ENCODE data around the gene SDC3.
"Not testable (repeated sequence)": the region's sequence is repeated elsewhere in the genome, so short reads cannot be mapped to it uniquely, and the experiment has no call there.

The SDC3 gene, protein sequence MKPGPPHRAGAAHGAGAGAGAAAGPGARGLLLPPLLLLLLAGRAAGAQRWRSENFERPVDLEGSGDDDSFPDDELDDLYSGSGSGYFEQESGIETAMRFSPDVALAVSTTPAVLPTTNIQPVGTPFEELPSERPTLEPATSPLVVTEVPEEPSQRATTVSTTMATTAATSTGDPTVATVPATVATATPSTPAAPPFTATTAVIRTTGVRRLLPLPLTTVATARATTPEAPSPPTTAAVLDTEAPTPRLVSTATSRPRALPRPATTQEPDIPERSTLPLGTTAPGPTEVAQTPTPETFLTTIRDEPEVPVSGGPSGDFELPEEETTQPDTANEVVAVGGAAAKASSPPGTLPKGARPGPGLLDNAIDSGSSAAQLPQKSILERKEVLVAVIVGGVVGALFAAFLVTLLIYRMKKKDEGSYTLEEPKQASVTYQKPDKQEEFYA

DNA sequence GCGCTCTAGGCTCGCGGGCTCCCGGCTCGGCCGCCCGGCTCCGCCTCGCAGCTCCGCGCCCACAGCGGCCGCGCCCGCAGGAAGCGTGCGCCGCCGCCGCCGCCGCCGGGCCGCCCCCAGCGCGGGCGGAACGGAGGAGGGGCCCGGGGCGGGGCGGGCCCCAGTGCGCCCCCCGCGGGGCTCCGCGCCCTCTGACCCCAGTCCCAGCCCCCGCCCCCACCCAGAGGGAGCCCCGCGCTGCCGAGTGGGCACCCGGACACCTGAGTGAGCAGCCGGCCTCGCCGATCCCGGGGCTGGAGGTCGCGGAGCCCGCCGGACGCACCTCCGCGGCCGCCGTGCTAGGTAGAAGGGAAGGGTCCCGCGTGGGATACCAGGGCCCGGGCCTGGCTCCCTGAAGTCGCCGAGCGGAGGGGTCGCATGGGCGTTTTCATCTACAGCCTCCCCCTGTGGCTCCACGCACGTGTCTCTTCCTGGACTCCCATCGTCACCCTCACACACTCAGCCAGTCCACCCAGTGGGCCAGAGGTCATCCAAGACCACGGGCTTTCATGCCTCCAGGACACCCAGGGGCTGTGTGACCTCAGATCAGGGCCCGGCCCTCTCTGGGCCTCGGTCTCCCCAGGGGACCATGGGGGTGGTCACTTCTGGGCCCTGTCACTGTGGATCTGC, at the start of gene SDC3:
TSS of gene SDC3 (minus strand) at position 63 of the 669 bp plus-strand sequence. CDS start 172 bp downstream, outside the sequence.
- Mint-ChIP-seq H3K36me3 (ENCODE audit: low read depth) (peaks cover 11% of the 10 kb centered on the region), H3K4me3 (peak within 1 kb of the TSS; percentile 91), H3K27ac (peak within 1 kb of the TSS; percentile 87), H3K27me3 (peaks cover 43% of the 10 kb centered on the region), H3K4me1 (ENCODE audit: low read depth) (peaks cover 84% of the 10 kb centered on the region), H3K9me3 (no peaks in the 10 kb centered on the region)
- intact Hi-C loops (cut with micrococcal nuclease), result no loop called here

GRCh38 chr1:30957560-30958222, 49.1 kb upstream of the SDC3 start:
- Mint-ChIP-seq H3K36me3 (ENCODE audit: low read depth) (peaks cover 94% of the 10 kb centered on the region), H3K27me3 (no peaks in the 10 kb centered on the region), H3K4me3 (no peak overlapping the region)

DNA sequence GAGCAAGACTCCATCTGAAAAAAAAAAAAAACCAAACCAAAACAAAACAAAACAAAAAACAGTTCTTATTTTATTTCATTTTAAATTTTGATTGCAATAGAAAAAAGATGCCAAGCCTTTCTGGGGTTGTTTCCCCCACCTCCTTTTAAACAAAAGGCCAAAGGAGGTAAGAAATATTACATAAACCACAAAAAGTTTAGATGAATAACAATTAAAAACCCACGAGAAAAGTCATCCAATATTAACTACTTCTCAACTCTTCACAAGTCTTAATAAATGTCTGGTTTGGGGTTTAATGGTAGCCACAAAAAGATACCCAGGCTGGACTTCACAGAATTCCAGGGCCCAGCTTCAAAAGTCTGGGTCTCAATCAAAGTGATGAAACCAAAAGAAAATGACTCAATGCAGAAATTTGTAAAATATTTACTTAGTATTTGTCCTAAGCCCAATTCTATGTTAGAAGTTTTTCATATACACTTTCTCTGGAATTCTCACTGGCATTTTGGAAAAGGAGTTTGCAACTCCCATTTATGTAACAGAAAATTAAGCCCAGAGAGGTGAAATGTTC, 47.0 kb upstream of the SDC3 start:
- H3K27me3 Mint-ChIP-seq, result no peaks in the 10 kb centered on the region
- H3K27ac Mint-ChIP-seq, result no peak overlapping the region
- H3K9me3 Mint-ChIP-seq, result no peaks in the 10 kb centered on the region

More at GRCh38 chr1:30957560-30958222, 49.1 kb upstream of the SDC3 start:
- intact Hi-C loops (cut with micrococcal nuclease), result no loop called here
- no peaks in the 10 kb centered on the region for H3K4me1 Mint-ChIP-seq (ENCODE audit: low read depth)
- H3K9me3 Mint-ChIP-seq, result no peaks in the 10 kb centered on the region
- no peak overlapping the region for H3K27ac Mint-ChIP-seq

DNA sequence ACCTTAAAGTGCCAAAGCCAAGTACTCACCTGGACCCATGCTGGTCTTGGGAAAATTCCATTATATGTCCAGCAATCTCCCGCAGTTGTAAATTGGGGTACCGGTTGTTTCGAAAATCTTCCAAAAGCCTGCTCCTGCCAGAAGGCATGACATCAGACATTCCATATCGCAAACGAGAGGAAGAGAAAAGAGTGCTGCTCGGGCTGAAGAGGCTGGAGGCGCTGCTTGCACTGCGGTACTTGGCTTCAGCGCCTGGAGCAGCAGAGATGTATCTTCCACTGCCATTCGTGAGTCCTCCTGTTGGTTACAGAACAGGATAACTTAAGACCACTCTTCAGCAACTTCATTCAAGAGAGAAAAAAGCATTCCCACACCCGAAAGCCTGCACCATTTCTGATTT, 45.1 kb upstream of the SDC3 start:
- intact Hi-C loops (cut with micrococcal nuclease), result no loop called here
- Mint-ChIP-seq H3K27me3 (no peaks in the 10 kb centered on the region), H3K27ac (no peak overlapping the region), H3K9me3 (no peaks in the 10 kb centered on the region), H3K4me1 (ENCODE audit: low read depth) (no peaks in the 10 kb centered on the region), H3K36me3 (ENCODE audit: low read depth) (peaks cover 97% of the 10 kb centered on the region), H3K4me3 (no peak overlapping the region)

More for the DNA sequence above, 47.0 kb upstream of the SDC3 start:
- H3K36me3 Mint-ChIP-seq (ENCODE audit: low read depth), result peaks cover 97% of the 10 kb centered on the region
- intact Hi-C loops (cut with micrococcal nuclease), result no loop called here
- no peak overlapping the region for H3K4me3 Mint-ChIP-seq
- no peaks in the 10 kb centered on the region for H3K4me1 Mint-ChIP-seq (ENCODE audit: low read depth)

GRCh38 chr1:30952098-30952497, 43.5 kb upstream of the SDC3 start:
- no peak overlapping the region for H3K4me3 Mint-ChIP-seq
- H3K9me3 Mint-ChIP-seq, result no peaks in the 10 kb centered on the region
- H3K4me1 Mint-ChIP-seq (ENCODE audit: low read depth), result no peaks in the 10 kb centered on the region
- no peaks in the 10 kb centered on the region for H3K27me3 Mint-ChIP-seq
- no peak overlapping the region for H3K27ac Mint-ChIP-seq
- peaks cover 97% of the 10 kb centered on the region for H3K36me3 Mint-ChIP-seq (ENCODE audit: low read depth)
- intact Hi-C loops (cut with micrococcal nuclease), result no loop called here

GRCh38 chr1:30950700-30951099, 42.1 kb upstream of the SDC3 start:
- intact Hi-C loops (cut with micrococcal nuclease), result no loop called here
- Mint-ChIP-seq H3K36me3 (ENCODE audit: low read depth) (peaks cover 90% of the 10 kb centered on the region), H3K27me3 (no peaks in the 10 kb centered on the region), H3K4me3 (no peak overlapping the region), H3K27ac (no peak overlapping the region), H3K9me3 (no peaks in the 10 kb centered on the region), H3K4me1 (ENCODE audit: low read depth) (no peaks in the 10 kb centered on the region)

GRCh38 chr1:30950053-30950452, 41.5 kb upstream of the SDC3 start:
- Mint-ChIP-seq H3K36me3 (ENCODE audit: low read depth) (peaks cover 92% of the 10 kb centered on the region), H3K27me3 (no peaks in the 10 kb centered on the region), H3K9me3 (no peaks in the 10 kb centered on the region), H3K4me3 (no peak overlapping the region), H3K4me1 (ENCODE audit: low read depth) (no peaks in the 10 kb centered on the region), H3K27ac (no peak overlapping the region)
- intact Hi-C loops (cut with micrococcal nuclease), result no loop called here

DNA sequence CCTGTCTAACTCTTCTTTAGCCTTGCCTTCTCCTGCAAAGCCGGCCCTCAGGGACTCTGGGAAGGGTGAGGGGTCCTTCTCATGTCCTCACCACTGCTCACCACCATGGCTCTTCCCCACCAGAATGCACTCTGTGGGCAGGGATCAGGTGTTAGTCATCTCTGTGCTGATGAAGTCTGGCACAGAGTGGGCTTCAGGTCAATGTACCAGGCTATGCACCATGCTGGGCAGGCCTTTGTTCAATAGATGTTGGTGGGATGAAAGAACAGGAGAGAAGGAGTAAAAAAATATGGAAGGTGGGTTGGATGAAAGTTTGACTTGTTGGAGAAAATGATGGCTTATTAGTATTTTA, 40.9 kb upstream of the SDC3 start:
- H3K4me1 Mint-ChIP-seq (ENCODE audit: low read depth); H3K4me3 Mint-ChIP-seq; intact Hi-C loops (cut with micrococcal nuclease); H3K27me3 Mint-ChIP-seq; H3K27ac Mint-ChIP-seq; H3K9me3 Mint-ChIP-seq: not testable (repeated sequence)
- peaks cover 92% of the 10 kb centered on the region for H3K36me3 Mint-ChIP-seq (ENCODE audit: low read depth)

DNA sequence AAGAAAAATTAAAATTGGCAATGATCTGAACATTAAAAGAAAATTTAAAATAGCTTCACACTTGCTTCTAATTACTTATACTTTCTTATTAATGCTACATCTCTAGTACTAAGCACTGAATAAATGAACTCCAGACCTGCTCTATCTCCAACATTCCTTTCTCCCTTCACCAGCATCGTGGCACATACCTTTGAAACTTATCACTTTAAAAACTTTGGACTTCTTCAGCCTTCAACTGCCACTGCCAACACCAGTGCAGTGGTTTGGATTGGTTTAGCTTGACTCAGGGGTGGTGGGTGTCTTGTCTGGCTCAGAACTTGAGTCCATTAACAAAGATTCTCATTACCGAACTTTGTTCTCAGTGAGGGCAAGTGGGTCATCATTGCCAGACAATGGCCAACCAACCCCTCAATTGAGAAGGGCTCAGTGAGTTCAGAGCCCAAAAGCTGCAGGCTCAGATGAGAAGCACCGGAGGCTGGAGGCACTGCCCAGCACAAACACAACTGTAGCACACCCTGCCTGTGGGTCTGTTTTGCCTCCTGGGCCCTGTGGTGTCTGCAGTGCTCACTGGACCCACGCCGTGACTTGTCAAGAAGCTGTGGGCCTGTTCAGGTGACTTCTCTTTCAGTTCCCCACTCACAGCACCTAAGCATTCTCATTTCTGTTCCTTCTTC, 40.4 kb upstream of the SDC3 start:
- H3K27ac Mint-ChIP-seq; intact Hi-C loops (cut with micrococcal nuclease); H3K27me3 Mint-ChIP-seq; H3K9me3 Mint-ChIP-seq; H3K4me1 Mint-ChIP-seq (ENCODE audit: low read depth); H3K4me3 Mint-ChIP-seq: not testable (repeated sequence)
- peaks cover 92% of the 10 kb centered on the region for H3K36me3 Mint-ChIP-seq (ENCODE audit: low read depth)

- Mint-ChIP-seq H3K4me3 (no peak overlapping the region), H3K27me3 (no peaks in the 10 kb centered on the region), H3K4me1 (ENCODE audit: low read depth) (no peaks in the 10 kb centered on the region), H3K9me3 (no peaks in the 10 kb centered on the region), H3K27ac (no peak overlapping the region), H3K36me3 (ENCODE audit: low read depth) (peaks cover 92% of the 10 kb centered on the region)
- intact Hi-C loops (cut with micrococcal nuclease), result no loop called here
These were observed 39.7 kb upstream of the SDC3 start for GRCh38 chr1:30948278-30948677.

DNA sequence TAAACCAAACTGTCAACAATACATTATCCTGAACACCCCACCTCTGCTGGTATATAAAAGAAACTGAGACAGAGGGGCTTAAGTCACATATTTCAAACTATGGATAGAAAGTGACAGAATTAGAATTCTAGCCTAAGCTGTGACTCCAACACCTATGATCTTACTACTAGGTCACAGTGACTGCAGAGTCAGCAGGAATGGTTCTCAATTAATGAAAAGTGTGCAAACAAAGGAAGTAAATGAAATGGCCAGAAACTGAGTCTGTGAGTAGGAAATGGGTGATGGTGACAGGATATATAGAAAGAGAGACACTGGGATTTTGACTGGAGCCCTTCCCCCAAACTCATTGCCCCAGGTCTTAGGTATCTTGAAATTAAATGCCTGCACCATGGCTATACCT, 38.7 kb upstream of the SDC3 start:
- intact Hi-C loops (cut with micrococcal nuclease), result no loop called here
- Mint-ChIP-seq H3K27me3 (no peaks in the 10 kb centered on the region), H3K4me3 (no peak overlapping the region), H3K36me3 (ENCODE audit: low read depth) (peaks cover 92% of the 10 kb centered on the region), H3K4me1 (ENCODE audit: low read depth) (no peaks in the 10 kb centered on the region), H3K27ac (no peak overlapping the region), H3K9me3 (no peaks in the 10 kb centered on the region)

GRCh38 chr1:30942326-30942963, 33.9 kb upstream of the SDC3 start:
- H3K4me3 Mint-ChIP-seq, result no peak overlapping the region
- no peaks in the 10 kb centered on the region for H3K4me1 Mint-ChIP-seq (ENCODE audit: low read depth)
- intact Hi-C loops (cut with micrococcal nuclease), result no loop called here
- no peak overlapping the region for H3K27ac Mint-ChIP-seq
- H3K9me3 Mint-ChIP-seq, result no peaks in the 10 kb centered on the region
- H3K36me3 Mint-ChIP-seq (ENCODE audit: low read depth), result peaks cover 86% of the 10 kb centered on the region
- no peaks in the 10 kb centered on the region for H3K27me3 Mint-ChIP-seq

DNA sequence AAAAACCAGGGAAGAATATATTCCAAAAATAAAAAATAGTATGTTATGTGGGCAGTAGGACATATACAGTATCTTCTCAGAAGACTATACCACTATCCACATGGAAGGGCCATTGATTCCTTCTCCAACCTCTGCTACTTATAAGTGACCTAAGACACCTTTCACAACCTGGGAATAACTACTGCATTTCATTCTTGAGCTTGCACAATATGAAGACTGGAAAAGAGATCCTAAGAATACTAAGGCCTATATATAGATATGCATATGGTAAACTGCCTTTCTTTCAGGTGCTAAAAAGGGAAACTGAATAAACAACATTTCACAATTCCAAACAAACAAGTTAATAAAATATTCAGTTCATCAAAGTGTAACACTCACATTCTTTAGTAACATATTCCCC, 32.0 kb upstream of the SDC3 start:
- Mint-ChIP-seq H3K36me3 (ENCODE audit: low read depth) (peaks cover 90% of the 10 kb centered on the region), H3K9me3 (no peaks in the 10 kb centered on the region), H3K27ac (no peak overlapping the region), H3K27me3 (no peaks in the 10 kb centered on the region), H3K4me1 (ENCODE audit: low read depth) (no peaks in the 10 kb centered on the region), H3K4me3 (no peak overlapping the region)
- intact Hi-C loops (cut with micrococcal nuclease), result no loop called here
